GM12873 (cell line): ENCODE data around the gene LCP2.

Experiments used
- TF ChIP-seq, protein P1 (sequence below): IDR thresholded peaks from 2 replicates; pipeline ENCODE4 v1.5.1; 2012; ENCODE audit warnings: low read depth, mild to moderate bottlenecking, moderate library complexity, low read length, control low read depth; ENCODE audit not compliant: insufficient read depth; ENCODE audit errors: missing control alignments

LCP2 gene

GRCh38 chr5:170302653-170303501 lies 5.3 kb upstream of the LCP2 start:
- TF ChIP-seq, protein P1, sequence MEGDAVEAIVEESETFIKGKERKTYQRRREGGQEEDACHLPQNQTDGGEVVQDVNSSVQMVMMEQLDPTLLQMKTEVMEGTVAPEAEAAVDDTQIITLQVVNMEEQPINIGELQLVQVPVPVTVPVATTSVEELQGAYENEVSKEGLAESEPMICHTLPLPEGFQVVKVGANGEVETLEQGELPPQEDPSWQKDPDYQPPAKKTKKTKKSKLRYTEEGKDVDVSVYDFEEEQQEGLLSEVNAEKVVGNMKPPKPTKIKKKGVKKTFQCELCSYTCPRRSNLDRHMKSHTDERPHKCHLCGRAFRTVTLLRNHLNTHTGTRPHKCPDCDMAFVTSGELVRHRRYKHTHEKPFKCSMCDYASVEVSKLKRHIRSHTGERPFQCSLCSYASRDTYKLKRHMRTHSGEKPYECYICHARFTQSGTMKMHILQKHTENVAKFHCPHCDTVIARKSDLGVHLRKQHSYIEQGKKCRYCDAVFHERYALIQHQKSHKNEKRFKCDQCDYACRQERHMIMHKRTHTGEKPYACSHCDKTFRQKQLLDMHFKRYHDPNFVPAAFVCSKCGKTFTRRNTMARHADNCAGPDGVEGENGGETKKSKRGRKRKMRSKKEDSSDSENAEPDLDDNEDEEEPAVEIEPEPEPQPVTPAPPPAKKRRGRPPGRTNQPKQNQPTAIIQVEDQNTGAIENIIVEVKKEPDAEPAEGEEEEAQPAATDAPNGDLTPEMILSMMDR = no peak

- TF ChIP-seq, protein P1 = no peak
Observed at GRCh38 chr5:170301981-170302652, 4.5 kb upstream of the LCP2 start.

DNA sequence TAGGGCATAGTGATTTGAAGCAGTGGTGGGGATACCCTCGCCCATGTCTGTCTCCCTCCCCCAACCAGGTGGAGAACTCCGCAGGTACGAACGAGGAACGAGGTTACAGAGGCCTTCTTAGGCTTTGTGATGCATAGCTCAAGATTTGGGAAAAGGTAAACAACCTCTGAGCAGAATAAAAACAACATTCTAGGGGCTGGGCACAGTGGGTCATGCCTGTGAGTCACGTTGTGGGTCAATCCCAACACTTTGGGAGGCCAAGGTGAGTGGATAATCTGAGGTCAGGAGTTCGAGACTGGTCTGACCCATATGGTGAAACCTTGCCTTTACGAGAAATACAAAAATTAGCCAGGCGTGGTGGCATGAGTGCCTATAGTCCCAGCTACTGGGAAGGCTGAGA lies 3.6 kb upstream of the LCP2 start:
- TF ChIP-seq, protein P1 = no peak

DNA sequence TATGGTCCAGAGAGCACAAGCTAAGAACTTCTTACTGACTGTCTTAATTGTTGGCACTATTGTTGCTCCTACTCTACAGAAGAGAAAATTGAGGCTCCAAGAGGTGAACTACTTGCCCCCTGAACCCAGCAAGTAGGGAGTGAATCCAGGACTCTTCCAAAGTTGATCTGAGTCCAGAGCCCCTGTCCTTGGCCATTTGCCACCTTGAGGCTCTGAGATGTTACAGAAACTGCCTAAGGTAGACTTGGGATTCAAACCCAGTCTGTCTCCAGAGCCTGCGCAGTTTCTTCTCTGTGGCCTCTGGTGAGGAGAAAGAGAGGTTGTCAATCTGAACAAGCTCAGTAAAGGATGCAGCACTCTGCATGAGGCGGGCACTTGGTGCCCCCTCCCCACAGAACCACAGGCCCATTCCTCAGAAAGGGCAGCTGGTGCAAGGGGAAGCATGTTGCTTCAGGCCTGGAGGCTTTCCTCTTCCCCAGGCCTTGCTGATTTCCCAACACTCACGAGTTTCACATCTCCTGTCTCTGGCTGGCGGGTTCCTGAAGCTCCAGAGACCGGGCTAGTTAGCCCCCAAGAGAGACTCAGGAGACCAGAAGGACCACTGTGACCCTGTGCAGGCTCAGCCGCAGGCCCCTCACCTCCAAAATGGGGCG lies 2.9 kb upstream of the LCP2 start:
- TF ChIP-seq, protein P1 = no peak

DNA sequence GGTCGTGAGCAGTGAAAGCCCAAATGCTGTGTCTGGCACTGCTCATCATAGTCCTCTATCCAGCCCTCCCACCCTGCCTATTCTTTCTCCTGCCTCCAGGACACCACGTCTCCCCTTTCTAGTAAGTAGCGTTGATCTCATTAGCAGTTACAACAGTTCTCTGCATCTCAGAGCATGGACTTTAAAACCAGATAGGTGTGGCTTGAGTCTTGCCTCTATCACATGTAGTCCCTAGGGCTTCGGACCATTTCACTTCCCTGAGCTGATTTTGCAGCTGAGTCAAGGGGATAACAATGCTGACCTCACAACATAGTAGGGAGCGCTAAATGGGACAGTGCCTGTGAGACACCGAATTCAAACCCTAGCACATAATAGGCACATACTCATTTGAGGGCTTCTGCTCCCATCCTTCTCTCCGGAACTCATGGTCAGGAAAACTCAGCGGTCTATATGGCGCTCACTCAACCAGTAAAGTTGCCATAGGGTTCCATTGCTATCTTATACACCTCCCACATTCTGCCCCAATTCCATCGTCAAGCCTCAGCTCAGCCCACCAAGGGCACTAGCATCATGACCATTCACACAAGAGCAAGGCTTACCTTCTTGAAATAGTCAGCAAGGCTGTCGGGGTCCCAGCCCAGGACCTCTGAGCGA lies 515 bp downstream of the LCP2 start:
- TF ChIP-seq, protein P1 = no peak

DNA sequence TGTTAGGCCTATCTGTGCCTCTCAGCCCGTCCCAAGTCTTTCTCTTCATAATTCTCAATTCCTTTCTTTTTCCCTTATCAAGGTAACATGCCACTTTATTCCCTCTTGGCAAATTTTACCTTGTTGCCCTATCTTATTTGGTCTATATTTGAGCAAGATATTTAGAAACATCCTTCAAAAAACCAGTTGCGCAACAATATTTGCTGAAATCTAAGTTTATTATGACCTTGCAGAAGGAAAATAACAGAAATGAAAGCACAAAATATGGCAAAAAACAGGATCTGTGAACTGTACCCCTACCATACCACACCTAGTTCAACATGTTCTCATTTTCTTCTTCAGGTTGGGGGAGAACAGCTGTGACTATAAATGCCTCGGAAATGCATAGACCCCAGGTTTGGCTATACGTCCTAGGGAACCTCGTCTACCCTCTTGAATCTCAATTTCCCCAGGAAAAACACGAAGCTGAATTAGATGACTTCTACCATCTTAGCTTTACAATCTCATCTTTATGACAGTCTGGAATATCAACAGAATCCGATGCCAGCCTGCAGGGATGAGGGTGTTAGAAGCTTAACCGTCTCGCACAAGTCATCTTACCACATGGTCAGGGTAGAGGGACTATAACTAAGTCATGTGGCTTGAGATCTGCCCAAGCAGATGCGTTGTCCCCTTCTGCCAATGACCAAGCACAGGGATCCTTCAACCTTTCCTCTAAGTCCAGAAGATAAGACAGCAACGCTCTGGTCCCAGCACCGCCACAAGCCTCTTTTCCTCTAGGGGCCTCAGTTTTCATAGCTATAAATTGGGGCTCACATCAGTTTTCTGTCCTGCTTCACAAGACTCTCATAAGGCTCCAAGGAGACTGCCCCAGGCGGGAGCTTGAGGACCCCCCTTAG lies 1.3 kb downstream of the LCP2 start:
- TF ChIP-seq, protein P1 = no peak
